GM19193 (cell line): ENCODE data around the gene RAE1.

Experiments used
- POLR2A ChIP-seq: IDR thresholded peaks from 4 replicates; pipeline ENCODE4 v1.6.1; 2011; ENCODE audit not compliant: insufficient read depth, insufficient read length; ENCODE audit errors: extremely low read depth

RAE1 gene

GRCh38 chr20:57408536-57409233 lies 57.6 kb downstream of the RAE1 start:
- peak; percentile 32 for TF ChIP-seq POLR2A

- TF ChIP-seq POLR2A = no peak
These were observed 58.2 kb downstream of the RAE1 start for GRCh38 chr20:57409316-57409671.

GRCh38 chr20:57409672-57410397 lies 58.8 kb downstream of the RAE1 start:
- no peak for TF ChIP-seq POLR2A

GRCh38 chr20:57410398-57410920 lies 59.4 kb downstream of the RAE1 start:
- no peak for TF ChIP-seq POLR2A

GRCh38 chr20:57410924-57411323 lies 59.9 kb downstream of the RAE1 start:
- no peak for TF ChIP-seq POLR2A

GRCh38 chr20:57411406-57412283 lies 60.6 kb downstream of the RAE1 start:
- TF ChIP-seq POLR2A = no peak

GRCh38 chr20:57412347-57413029 lies 61.4 kb downstream of the RAE1 start:
- TF ChIP-seq POLR2A = no peak

GRCh38 chr20:57413986-57414385 lies 62.9 kb downstream of the RAE1 start:
- TF ChIP-seq POLR2A = no peak

GRCh38 chr20:57414867-57415592 lies 64.0 kb downstream of the RAE1 start:
- TF ChIP-seq POLR2A = no peak

GRCh38 chr20:57415771-57416170 lies 64.7 kb downstream of the RAE1 start:
- TF ChIP-seq POLR2A = no peak

GRCh38 chr20:57416296-57417022 lies 65.4 kb downstream of the RAE1 start:
- TF ChIP-seq POLR2A = no peak

- TF ChIP-seq POLR2A = no peak
These were observed 66.1 kb downstream of the RAE1 start for GRCh38 chr20:57417051-57417689.

GRCh38 chr20:57417830-57418780 lies 67.0 kb downstream of the RAE1 start:
- no peak for TF ChIP-seq POLR2A
